ENCODE data around the gene EPS15. TPM values are rescaled to one million over a fixed set of nuclear protein-coding genes. Genes with fewer than 3 reads are reported as not detected.

Gene EPS15
- total and polyA plus RNA-seq, 4 experiments from 2014 or later: 39.2 to 92.3 (median 77.6) TPM

DNA sequence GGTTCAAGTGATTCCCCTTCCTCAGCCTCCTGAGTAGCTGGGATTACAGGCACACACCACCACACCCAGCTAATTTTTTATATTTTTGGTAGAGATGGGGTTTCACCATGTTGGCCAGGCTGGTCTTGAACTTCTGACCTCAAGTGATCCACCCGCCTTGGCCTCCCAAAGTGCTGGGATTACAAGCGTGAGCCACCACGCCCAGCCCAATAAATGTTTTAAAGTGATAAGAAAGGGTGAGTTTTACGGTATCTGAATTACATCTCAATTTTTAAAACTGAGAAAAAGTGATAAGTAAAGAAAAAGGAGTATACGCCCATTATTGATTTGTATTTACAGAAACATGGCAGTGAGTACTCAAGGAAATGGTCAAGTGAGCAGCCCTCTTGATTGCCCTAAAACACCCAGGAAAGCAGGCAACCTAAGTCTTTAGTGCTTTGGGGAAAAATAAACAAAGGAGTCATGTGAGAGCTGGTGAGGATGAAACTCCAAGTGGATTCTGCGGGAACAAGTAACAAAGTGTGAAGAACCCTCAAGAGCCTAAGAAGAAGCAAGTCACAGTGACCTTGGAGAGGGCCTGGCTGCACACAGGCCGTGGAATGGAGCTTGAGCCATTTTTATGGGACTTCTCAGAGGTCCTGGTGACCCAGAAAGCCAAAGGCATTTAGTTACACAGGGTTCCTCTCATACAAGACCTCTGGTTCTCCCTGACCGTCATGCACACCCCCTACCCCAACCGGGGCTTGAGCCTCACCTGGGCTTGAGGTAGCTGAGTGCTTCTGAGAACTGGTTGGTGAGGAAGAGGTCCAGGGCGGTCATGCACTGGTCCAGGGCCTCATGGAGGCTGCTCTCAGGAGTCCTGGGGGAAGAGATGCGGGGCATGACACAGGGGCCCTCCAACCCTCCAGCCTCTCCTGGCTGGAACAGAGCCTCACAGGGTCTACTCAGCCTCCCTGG is 197.8 kb downstream of the EPS15 start:
- no peak overlapping the region for H3K27ac ChIP-seq (ENCODE audit: low read depth, low read length)
- ChIA-PET POLR2A (ENCODE audit: partially characterized antibody) (no interaction called here), CTCF (ENCODE audit: partially characterized antibody) (interaction anchor here (0.7 kb wide), 1 partner anchor 132 kb away, joined by 3 read pairs; no protein-coding TSS in a partner anchor)
- H3K4me3 ChIP-seq (ENCODE audit: low read length in 2 of 2): no peak overlapping the region
- H3K9me3 ChIP-seq (ENCODE audit: control insufficient read depth in 1 of 2, low read length in 2 of 2): no peaks in the 10 kb centered on the region
- no peak overlapping the region for H3K4me3 Mint-ChIP-seq
- peaks cover 2 to 3% of the 10 kb centered on the region in 2 donors for H3K27me3 Mint-ChIP-seq
- no peaks in the 10 kb centered on the region for H3K9me3 Mint-ChIP-seq
- H3K4me1 Mint-ChIP-seq: no peaks in the 10 kb centered on the region
- H3K27ac Mint-ChIP-seq: no peak overlapping the region
- no peaks in the 10 kb centered on the region for H3K27me3 ChIP-seq (ENCODE audit: insufficient read depth, low read length)
- no peaks in the 10 kb centered on the region for H3K36me3 Mint-ChIP-seq
- no peak for DNase-seq
- no peaks in the 10 kb centered on the region for H3K4me1 ChIP-seq (ENCODE audit: insufficient read depth, low read length)
- intact Hi-C loops (cut with micrococcal nuclease): no loop called here
- H3K36me3 ChIP-seq (ENCODE audit: insufficient read depth, low read length): no peaks in the 10 kb centered on the region

DNA sequence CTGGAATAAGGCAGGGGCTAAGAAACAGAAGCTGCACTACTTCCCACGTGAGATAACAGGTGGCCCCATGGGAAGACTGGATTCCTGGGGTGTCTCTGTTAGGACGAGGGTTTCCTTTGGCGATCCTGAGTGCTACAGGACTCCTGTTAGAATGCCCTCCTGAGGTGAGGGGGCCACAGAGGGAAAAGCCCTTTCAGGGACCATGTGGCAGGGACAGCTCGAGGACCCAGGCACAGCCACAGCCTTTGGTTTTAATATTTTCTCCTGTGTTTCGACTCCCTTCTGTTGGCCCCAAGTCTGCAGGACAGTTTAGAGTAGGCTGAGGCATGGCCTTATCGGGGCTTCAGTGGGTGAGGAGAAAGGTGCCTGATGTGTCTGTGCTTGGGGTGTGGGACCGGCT is 201.3 kb downstream of the EPS15 start:
- H3K36me3 Mint-ChIP-seq: no peaks in the 10 kb centered on the region
- no peaks in the 10 kb centered on the region for H3K9me3 ChIP-seq (ENCODE audit: control insufficient read depth in 1 of 2, low read length in 2 of 2)
- H3K27me3 Mint-ChIP-seq: no peaks in the 10 kb centered on the region
- H3K27ac Mint-ChIP-seq: no peak overlapping the region
- no peak overlapping the region for H3K4me3 ChIP-seq (ENCODE audit: low read length in 2 of 2)
- no peaks in the 10 kb centered on the region for H3K9me3 Mint-ChIP-seq
- H3K4me3 Mint-ChIP-seq: no peak overlapping the region
- H3K4me1 ChIP-seq (ENCODE audit: insufficient read depth, low read length): no peaks in the 10 kb centered on the region
- intact Hi-C loops (cut with micrococcal nuclease): no loop called here
- no peak overlapping the region for H3K27ac ChIP-seq (ENCODE audit: low read depth, low read length)
- ChIA-PET CTCF (ENCODE audit: partially characterized antibody) (no interaction called here), POLR2A (ENCODE audit: partially characterized antibody) (no interaction called here)
- H3K4me1 Mint-ChIP-seq: peaks cover 0 to 13% (median under 1%) of the 10 kb centered on the region in 4 donors
- H3K36me3 ChIP-seq (ENCODE audit: insufficient read depth, low read length): no peaks in the 10 kb centered on the region
- no peak for DNase-seq
- H3K27me3 ChIP-seq (ENCODE audit: insufficient read depth, low read length): no peaks in the 10 kb centered on the region

DNA sequence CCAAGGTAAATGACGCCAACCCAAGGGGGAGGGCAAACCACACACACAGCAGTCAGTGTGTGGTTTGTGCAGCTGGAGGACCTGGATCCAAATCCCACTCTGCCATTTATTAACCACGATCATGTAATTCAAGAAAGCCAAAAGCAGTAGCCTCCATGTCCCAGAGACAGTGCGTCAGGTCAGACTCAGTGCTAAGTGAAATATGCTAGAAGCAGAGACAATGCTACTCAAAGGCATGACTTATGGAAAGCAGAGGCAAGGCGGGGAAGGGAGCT is 202.3 kb downstream of the EPS15 start:
- Mint-ChIP-seq H3K36me3 (no peaks in the 10 kb centered on the region), H3K4me1 (peaks cover 0 to 13% (median under 1%) of the 10 kb centered on the region in 4 donors), H3K27me3 (no peaks in the 10 kb centered on the region), H3K27ac (peak overlapping the region in 1 of 7 donors; percentile 23), H3K4me3 (no peak overlapping the region), H3K9me3 (no peaks in the 10 kb centered on the region)
- Histone ChIP-seq H3K4me1 (ENCODE audit: insufficient read depth, low read length) (no peaks in the 10 kb centered on the region), H3K36me3 (ENCODE audit: insufficient read depth, low read length) (no peaks in the 10 kb centered on the region), H3K4me3 (ENCODE audit: low read length in 2 of 2) (no peak overlapping the region), H3K9me3 (ENCODE audit: control insufficient read depth in 1 of 2, low read length in 2 of 2) (no peaks in the 10 kb centered on the region), H3K27ac (ENCODE audit: low read depth, low read length) (no peak overlapping the region), H3K27me3 (ENCODE audit: insufficient read depth, low read length) (no peaks in the 10 kb centered on the region)
- no peak for DNase-seq
- intact Hi-C loops (cut with micrococcal nuclease): no loop called here
- ChIA-PET CTCF (ENCODE audit: partially characterized antibody) (no interaction called here), POLR2A (ENCODE audit: partially characterized antibody) (no interaction called here)

DNA sequence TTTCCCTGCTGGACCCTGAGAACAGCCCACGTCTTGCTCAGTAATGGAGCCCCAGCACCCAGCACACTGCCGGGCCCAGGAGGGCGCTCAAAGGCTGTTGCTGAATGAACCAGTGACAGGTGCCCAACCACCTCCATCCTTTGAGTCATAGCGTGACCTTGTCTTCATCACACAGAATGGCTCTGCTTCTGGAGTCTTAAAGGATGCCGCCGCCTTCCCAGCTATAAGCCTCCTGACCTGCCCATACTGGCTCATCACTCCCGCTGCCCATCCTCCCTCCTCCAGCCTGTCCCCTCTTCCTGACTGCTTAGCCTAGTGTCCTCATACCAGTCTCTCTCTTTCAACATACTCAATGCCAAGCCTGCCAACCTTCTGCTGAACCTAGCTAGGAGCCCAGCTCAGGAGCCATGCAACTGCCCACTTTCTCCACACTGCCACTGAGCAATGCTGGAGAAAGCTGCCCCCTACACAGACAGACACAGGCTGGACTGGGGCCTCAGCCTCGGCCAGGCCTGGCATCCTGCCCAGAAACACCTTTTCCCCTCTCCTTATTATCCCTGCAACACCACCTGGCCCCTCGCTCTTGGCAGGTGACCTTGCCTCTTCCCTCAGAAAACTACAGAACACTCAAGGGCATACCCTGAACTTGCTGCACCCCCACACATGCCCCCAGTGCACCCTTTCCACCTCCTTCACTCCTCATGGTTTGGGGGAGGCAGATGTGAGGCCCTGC is 202.8 kb downstream of the EPS15 start:
- H3K9me3 Mint-ChIP-seq: no peaks in the 10 kb centered on the region
- Histone ChIP-seq H3K27me3 (ENCODE audit: insufficient read depth, low read length) (no peaks in the 10 kb centered on the region), H3K27ac (ENCODE audit: low read depth, low read length) (no peak overlapping the region), H3K4me1 (ENCODE audit: insufficient read depth, low read length) (no peaks in the 10 kb centered on the region), H3K36me3 (ENCODE audit: insufficient read depth, low read length) (no peaks in the 10 kb centered on the region), H3K9me3 (ENCODE audit: control insufficient read depth in 1 of 2, low read length in 2 of 2) (no peaks in the 10 kb centered on the region), H3K4me3 (ENCODE audit: low read length in 2 of 2) (no peak overlapping the region)
- no peaks in the 10 kb centered on the region for H3K36me3 Mint-ChIP-seq
- H3K4me3 Mint-ChIP-seq: no peak overlapping the region
- H3K27me3 Mint-ChIP-seq: no peaks in the 10 kb centered on the region
- intact Hi-C loops (cut with micrococcal nuclease): no loop called here
- ChIA-PET POLR2A (ENCODE audit: partially characterized antibody) (no interaction called here), CTCF (ENCODE audit: partially characterized antibody) (no interaction called here)
- DNase-seq: no peak
- H3K4me1 Mint-ChIP-seq: peaks cover 0 to 13% (median under 1%) of the 10 kb centered on the region in 4 donors
- H3K27ac Mint-ChIP-seq: no peak overlapping the region

DNA sequence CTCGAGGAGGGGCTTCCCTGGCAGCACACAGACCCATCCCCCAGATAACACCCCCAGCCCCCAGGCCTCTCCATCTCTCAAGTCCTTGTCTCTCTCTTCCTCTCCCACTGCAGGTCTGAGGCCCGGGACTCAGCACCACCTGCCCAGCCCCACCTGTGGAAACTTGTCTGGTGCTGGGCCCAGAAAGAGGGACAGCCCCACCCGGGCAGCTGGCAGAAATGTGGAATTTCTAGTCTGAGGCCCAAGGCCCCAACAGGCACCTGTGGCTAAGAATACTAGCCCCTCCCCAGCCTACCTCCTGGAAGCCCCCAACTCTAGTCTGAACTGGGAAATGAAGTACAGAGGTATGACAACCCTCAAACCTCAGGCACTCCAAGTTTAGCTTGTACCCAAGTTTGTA is 204.1 kb downstream of the EPS15 start:
- no peaks in the 10 kb centered on the region for H3K9me3 Mint-ChIP-seq
- Histone ChIP-seq H3K4me1 (ENCODE audit: insufficient read depth, low read length) (no peaks in the 10 kb centered on the region), H3K9me3 (ENCODE audit: control insufficient read depth in 1 of 2, low read length in 2 of 2) (no peaks in the 10 kb centered on the region), H3K27me3 (ENCODE audit: insufficient read depth, low read length) (no peaks in the 10 kb centered on the region), H3K4me3 (ENCODE audit: low read length in 2 of 2) (no peak overlapping the region), H3K36me3 (ENCODE audit: insufficient read depth, low read length) (no peaks in the 10 kb centered on the region), H3K27ac (ENCODE audit: low read depth, low read length) (no peak overlapping the region)
- H3K36me3 Mint-ChIP-seq: no peaks in the 10 kb centered on the region
- no peak overlapping the region for H3K4me3 Mint-ChIP-seq
- intact Hi-C loops (cut with micrococcal nuclease): no loop called here
- H3K27me3 Mint-ChIP-seq: no peaks in the 10 kb centered on the region
- peaks cover 0 to 18% (median 3%) of the 10 kb centered on the region in 4 donors for H3K4me1 Mint-ChIP-seq
- peak overlapping the region in 1 of 7 donors; percentile 26 for H3K27ac Mint-ChIP-seq
- no peak for DNase-seq
- ChIA-PET CTCF (ENCODE audit: partially characterized antibody) (interaction anchor here (0.8 kb wide), 1 partner anchor 20 kb away, joined by 5 read pairs; no protein-coding TSS in a partner anchor), POLR2A (ENCODE audit: partially characterized antibody) (no interaction called here)

DNA sequence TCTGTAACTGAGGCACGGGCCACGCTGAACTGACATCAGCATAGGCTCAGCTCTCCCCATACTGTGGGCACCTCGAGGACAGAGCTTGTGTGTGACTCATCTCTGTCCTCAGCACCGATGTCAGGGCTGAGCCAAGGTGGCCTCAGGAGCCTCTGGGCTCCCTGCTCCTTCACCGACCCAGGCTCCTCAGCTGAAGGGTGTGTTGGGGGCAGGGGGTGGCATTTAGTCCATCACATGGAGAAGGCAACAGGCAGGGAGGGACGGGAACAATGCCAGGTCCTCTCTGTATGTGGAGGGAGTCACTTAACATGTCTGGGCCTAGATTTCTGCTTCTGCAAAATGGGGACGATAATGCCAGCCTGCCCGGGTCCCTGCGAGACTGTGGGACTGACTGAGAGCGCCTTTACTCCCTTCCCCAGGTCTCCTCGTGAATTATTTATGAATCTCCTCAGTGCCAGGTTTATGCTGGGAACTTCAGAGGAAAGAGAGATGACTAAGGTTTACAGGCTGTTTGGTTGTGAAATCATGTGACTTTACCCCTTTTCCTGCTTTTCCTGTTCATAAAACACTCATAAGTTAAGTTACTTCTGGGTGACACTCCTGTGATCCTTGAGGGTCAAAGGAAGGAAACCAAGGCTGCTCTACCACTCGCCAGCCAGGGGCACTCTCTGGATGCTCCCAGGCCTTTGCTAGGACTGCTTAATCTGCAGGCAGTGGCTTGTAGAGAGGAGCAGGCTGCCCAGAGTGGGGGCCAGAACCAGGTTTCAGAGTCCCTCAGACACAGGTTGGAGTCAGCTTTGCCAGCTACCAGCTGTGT is 204.9 kb downstream of the EPS15 start:
- Mint-ChIP-seq H3K27ac (peak overlapping the region in 2 of 7 donors; percentile 35 to 42), H3K4me1 (peaks cover 0 to 18% (median 3%) of the 10 kb centered on the region in 4 donors), H3K4me3 (no peak overlapping the region), H3K9me3 (no peaks in the 10 kb centered on the region), H3K36me3 (no peaks in the 10 kb centered on the region), H3K27me3 (no peaks in the 10 kb centered on the region)
- Histone ChIP-seq H3K27ac (ENCODE audit: low read depth, low read length) (no peak overlapping the region), H3K4me3 (ENCODE audit: low read length in 2 of 2) (no peak overlapping the region), H3K36me3 (ENCODE audit: insufficient read depth, low read length) (no peaks in the 10 kb centered on the region), H3K9me3 (ENCODE audit: control insufficient read depth in 1 of 2, low read length in 2 of 2) (no peaks in the 10 kb centered on the region), H3K27me3 (ENCODE audit: insufficient read depth, low read length) (no peaks in the 10 kb centered on the region), H3K4me1 (ENCODE audit: insufficient read depth, low read length) (no peaks in the 10 kb centered on the region)
- intact Hi-C loops (cut with micrococcal nuclease): no loop called here
- DNase-seq: no peak
- POLR2A ChIA-PET (ENCODE audit: partially characterized antibody): no interaction called here
- CTCF ChIA-PET (ENCODE audit: partially characterized antibody): interaction anchor here (0.9 kb wide), 1 partner anchor 17 kb away, joined by 4 read pairs; no protein-coding TSS in a partner anchor
